DMS 273 (cell line): ENCODE results near the gene PTMS.

Experiments
- DNase-seq: peaks from one replicate; lab custom pipeline; 2025; ENCODE audit not compliant: unreplicated experiment; lab: John Stamatoyannopoulos, UW

The PTMS gene

GRCh38 chr12:6771509-6772330, 5.6 kb downstream of the PTMS start:
- no peak for DNase-seq

- no peak for DNase-seq
Measured at GRCh38 chr12:6772331-6772695, 6.2 kb downstream of the PTMS start, which contains the start of gene LAG3. TSS of gene LAG3 (plus strand) at chr12:6772520. CDS start at chr12:6772853, 333 bp downstream.

GRCh38 chr12:6772726-6773589, 6.8 kb downstream of the PTMS start:
- DNase-seq: no peak

GRCh38 chr12:6773590-6774351, 7.6 kb downstream of the PTMS start:
- no peak for DNase-seq

- DNase-seq: no peak
Measured at GRCh38 chr12:6774499-6775062, 8.4 kb downstream of the PTMS start.

GRCh38 chr12:6775185-6776174, 9.3 kb downstream of the PTMS start:
- DNase-seq: no peak

- no peak for DNase-seq
Measured at GRCh38 chr12:6777386-6777785, 11.2 kb downstream of the PTMS start.

- DNase-seq: peak; percentile 65
Measured at GRCh38 chr12:6778217-6778573, 12.0 kb downstream of the PTMS start.

GRCh38 chr12:6778574-6779550, 12.7 kb downstream of the PTMS start:
- DNase-seq: peak; percentile 94

GRCh38 chr12:6779708-6780432, 13.7 kb downstream of the PTMS start:
- DNase-seq: no peak

GRCh38 chr12:6780573-6780972, 14.4 kb downstream of the PTMS start:
- no peak for DNase-seq

- DNase-seq: no peak
Measured at GRCh38 chr12:6782119-6782518, 16.0 kb downstream of the PTMS start.

- DNase-seq: no peak
Measured at GRCh38 chr12:6782850-6783566, 16.8 kb downstream of the PTMS start.

GRCh38 chr12:6783828-6784227, 17.7 kb downstream of the PTMS start:
- DNase-seq: no peak

- no peak for DNase-seq
Measured at GRCh38 chr12:6784296-6784695, 18.1 kb downstream of the PTMS start.

- no peak for DNase-seq
Measured at GRCh38 chr12:6784761-6785160, 18.6 kb downstream of the PTMS start.

GRCh38 chr12:6786416-6787094, 20.4 kb downstream of the PTMS start:
- no peak for DNase-seq
